Stimulated activated CD8-positive, alpha-beta memory T cell treated with anti-CD3 and anti-CD28 coated beads, Interleukin-7, amount 100 ng/mL, for 48 hours (primary cell): ENCODE measurements around the gene NOL12.
"Not testable (repeated sequence)": the region's sequence is repeated elsewhere in the genome, so short reads cannot be mapped to it uniquely, and the experiment has no call there.

ENCODE experiments used
- DNase-seq, 2 donors: peaks; one replicate each; pipeline ENCODE4 v3.0.0-alpha.2; 2020; ENCODE audit warnings: low read depth in 1 of 2; ENCODE audit errors: extremely low read depth in 1 of 2

NOL12 gene, protein sequence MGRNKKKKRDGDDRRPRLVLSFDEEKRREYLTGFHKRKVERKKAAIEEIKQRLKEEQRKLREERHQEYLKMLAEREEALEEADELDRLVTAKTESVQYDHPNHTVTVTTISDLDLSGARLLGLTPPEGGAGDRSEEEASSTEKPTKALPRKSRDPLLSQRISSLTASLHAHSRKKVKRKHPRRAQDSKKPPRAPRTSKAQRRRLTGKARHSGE

GRCh38 chr22:37686002-37686982, at the start of gene NOL12:
Gene NOL12, plus strand, starts transcription at chr22:37686343. Its CDS starts 50 bp downstream, at chr22:37686393.
- peak; percentile 43 to 50 for DNase-seq

DNA sequence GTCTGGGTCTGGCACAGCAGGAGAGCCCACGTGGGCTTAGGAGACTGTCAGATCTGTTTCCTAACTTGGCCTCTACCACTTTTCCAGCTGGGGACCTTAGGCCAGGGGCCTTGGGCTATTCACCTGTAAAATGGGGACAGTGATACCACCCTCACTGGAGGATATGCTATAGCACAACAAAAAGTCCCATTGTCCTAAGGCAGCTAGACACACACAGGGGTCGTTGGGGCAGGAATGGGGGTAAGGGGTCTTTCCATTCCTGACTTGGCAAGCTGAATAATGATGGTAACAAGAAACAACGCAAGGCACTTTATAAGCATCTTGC, 49.2 kb upstream of the NOL12 start:
- DNase-seq, result no peak

- DNase-seq, result no peak
Measured at GRCh38 chr22:37638391-37639069, 47.6 kb upstream of the NOL12 start.

- DNase-seq, result no peak
Measured at GRCh38 chr22:37639070-37639760, 46.9 kb upstream of the NOL12 start, which contains the start of gene SH3BP1. Gene SH3BP1, plus strand, starts transcription at chr22:37639669. Its CDS starts 119 bp downstream, at chr22:37639788.

- DNase-seq, result no peak
Measured at GRCh38 chr22:37639771-37640590, 46.2 kb upstream of the NOL12 start.

DNA sequence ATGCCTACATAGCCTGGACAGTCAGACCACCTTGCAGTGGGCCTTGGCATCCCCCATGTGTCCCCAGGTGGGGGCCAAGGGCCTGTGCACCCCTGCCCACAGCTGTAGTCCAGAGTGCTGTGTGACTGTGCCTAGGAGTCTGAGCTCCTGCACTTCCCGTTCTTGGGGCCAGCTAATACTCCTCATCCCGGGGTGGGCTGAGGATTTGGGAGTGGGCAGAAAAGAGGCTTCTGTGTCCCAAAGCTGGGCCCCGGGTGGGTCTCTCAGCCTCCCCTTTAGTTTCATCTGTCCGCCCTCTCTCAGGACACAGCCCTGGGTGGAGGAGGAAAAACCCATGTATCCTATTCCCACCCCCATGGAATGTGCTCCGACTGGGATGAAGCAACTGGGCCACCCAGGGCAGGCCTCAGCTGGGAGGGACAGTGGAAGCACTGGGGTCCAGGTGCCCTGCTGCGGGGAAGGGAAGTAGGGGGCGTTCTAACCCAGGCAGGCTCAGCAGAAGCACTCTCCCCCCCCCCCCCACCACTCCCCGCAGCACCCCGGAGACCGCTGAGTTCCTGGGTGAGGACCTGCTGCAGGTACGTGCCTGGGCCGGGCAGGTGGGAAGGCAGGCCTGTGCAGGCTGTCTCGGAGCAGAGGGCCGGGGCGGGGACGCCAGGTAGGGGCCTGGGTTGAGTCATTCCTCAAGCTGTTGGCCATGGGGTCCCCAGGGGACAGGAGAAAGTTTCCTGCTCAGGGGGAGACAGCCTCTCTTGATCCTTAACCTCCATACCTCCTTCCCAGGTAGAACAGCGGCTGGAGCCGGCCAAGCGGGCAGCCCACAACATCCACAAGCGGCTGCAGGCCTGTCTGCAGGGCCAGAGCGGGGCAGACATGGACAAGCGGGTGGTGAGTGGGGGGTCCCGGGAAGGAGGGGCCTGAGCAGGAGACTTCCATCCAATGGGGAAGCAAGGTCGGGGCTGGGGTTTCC, 45.3 kb upstream of the NOL12 start:
- no peak for DNase-seq

DNA sequence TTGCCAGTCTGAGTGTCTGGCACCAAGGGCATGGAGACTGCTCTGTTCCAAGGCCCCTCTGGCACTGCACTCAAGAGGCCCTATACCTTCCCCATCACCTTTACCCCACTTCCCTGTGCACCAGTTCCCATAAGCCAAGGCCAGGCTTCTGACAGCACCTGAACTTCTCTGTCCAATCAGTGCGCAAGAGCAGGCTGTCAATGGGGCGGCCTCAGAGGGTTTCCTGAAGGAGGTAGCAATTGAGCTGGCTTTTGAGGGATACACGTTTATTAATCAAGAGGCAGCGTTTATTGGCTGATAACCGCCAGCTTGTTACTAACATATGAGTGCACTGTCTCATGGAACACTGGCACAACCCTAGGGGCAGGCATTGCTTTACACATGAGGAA, 44.6 kb upstream of the NOL12 start:
- no peak for DNase-seq

DNA sequence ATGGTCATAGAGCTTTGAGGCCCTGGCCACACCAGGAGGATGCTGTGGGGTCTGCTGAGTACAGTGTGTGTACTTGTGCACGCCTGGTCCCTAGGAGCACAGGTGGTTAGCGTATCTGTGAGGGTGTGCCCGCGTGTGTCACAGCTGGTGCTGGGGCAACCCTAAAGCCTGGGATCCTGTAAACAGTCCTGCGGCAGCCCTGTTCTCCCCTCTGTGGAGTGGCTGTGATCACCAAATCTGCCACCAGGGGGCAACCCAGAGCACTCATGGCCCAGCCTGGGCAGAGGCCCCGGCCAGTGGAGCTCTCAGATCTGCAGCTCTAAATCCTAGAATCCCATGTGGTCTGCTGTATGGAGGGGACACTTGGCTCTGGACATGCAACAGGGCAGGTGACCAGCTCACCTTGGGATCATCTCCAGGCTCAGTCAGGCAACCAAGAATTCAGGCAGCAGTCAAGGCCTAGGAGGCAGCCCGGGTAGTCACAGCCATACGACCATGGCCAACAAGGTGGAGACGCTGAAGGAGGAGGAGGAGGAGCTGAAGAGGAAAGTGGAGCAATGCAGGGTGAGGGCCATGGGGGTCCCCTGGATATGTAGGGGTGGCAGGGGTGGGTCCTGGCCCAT, 42.8 kb upstream of the NOL12 start:
- peak in 1 of 2 donors; percentile 72 for DNase-seq

- DNase-seq, result no peak
Measured at GRCh38 chr22:37647317-37647716, 38.8 kb upstream of the NOL12 start.

DNA sequence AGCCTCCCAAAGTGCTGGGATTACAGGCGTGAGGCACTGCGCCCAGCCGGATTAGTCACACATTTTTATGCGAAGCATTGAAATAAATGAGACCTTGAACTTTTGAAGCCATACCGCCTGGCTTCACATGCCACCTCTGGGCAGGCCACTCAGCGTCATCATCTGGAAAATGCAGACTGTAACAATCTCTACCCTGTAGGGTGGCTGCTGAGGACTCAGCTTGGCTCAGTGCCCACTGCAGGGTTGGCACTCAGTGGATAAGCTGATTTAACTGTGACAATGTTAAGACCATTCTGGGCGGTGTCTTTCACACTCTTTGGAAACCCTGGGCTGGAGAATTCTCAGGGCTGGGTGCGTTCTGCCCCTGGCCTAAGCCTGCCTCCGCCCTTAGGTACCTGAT, 38.2 kb upstream of the NOL12 start:
- DNase-seq, result no peak

GRCh38 chr22:37650463-37651136, 35.5 kb upstream of the NOL12 start:
- DNase-seq, result no peak

DNA sequence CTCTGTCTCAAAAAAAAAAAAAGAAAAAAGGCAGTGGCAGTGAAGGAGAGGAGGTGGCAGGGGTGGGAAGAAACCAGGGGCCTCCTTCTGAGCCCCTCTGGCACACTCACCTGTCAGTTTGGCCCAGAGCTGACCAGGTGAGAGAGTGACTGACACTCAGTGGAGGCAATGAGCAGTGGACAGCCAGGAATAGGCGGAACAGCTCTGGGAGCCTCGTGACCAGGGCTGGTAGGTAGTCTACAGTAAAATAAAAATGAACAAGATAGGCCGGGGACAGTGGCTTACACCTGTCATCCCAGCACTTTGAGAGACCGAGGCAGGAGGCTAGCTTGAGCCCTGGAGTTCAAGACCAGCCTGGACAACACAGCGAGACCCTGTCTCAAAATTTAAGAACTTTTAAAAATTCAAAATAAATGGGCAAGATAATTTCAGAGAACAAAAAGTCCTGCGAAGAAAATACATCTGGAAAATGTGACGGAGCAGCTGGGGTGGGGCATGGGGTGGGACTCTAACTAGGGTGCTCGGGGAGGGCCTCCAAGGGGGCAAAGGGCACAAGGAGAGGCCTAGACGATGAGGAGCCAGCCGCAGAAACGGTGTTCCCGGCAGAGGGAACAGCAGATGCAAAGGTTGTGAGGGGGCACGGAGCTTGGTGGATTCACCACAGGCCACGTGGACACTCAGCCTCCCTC, 31.4 kb upstream of the NOL12 start:
- no peak for DNase-seq

DNA sequence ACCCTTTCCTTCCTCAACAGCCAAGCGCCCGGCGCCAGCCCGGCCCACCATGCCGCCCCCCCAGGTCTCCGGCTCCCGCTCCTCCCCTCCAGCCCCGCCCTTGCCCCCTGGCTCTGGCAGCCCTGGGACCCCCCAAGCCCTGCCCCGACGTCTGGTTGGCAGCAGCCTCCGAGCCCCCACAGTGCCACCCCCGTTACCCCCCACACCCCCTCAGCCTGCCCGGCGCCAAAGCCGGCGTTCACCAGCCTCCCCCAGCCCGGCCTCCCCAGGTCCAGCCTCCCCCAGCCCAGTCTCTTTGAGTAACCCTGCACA, 30.9 kb upstream of the NOL12 start:
- no peak for DNase-seq

GRCh38 chr22:37656583-37656982, 29.6 kb upstream of the NOL12 start:
- DNase-seq, result not testable (repeated sequence)

DNA sequence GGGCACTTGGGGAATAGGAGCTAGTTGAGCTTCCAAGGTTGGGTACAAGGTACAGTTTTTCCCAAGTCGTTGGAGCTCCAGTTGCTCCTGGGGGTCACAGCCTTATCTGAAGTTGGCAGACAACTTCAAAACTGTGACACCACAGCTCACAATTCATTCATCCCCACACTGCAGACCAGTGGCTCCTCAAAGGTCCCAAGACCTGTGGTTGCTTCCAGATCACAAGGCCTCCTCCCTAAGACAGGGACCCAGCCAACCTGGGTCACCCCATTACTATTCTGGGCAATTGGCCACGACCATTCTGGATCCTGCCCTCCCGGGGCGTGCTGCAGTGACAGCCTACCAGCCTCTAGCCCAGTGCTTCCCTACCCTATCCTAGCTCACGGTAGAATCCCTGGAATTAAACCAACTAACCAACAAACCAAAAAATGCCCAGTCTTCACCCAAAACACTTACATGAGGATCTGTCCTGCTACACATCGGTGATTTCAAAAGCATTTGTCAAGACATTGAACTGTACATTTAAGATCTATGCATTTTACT, 28.5 kb upstream of the NOL12 start:
- DNase-seq, result no peak

GRCh38 chr22:37658133-37659065, 27.7 kb upstream of the NOL12 start, which contains the start of gene PDXP:
Gene PDXP, plus strand, starts transcription at chr22:37658723. Its CDS starts 60 bp downstream, at chr22:37658783.
- peak; percentile 97 for DNase-seq
